ENCODE data around the gene C19orf85.
A peak's percentile ranks its signal among the peaks of the same experiment; 100 is the strongest.

C19orf85 gene

DNA sequence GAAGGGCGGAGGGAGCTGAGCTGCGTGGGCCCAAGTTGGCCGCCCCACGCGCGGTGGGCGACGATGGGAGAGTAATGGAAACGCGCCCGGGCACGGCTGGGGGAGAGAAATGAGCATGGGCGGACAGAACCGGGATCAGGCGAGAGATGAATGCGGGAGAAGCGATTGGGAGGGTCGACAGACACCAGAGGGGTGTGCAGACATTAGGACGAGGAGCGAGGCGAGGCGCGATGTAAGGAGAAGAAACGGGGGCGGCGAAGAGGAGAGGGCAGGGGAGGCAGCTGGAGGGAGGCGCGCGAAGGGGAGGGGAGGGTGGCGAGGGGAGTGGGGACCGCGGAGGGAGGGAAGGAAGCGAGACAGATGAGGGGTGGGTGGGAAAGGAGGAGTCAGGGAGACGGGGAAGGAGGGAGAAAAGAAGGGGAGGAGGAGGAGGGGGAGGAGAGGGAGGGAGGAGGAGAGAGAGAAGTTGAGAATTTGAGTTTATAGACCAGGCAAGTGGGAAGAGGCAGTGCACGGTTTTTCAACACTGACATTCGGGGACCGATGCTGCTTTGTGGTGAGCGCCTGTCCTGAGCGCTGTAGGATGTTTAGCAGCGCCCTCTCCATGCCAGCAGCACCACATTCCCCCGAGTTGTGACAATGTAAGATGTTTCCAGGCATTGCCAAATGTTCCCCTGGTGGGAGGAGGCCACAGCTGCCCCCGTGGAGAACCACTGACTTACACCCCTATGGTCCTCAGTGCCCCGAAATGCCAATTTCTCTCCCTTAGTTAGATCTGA lies 21.3 kb downstream of the C19orf85 start, which contains the start of gene SHISA7:
Gene SHISA7 (minus strand): TSS at position 256 of the 779 bp plus-strand sequence. CDS start 437 bp downstream, outside the sequence.
- H2BK5ac ChIP-seq (ENCODE audit: low read length), result no peak within 1 kb of the TSS
- H3K27me3 ChIP-seq (ENCODE audit: control insufficient read depth in 3 of 3, insufficient read depth in 3 of 3, low read depth in 1 of 3, low read length in 3 of 3), result peaks cover 32 to 93% (median 77%) of the 10 kb centered on the region in 3 experiments
- H3K4me2 ChIP-seq (ENCODE audit: insufficient read depth, low read length, poor library complexity, severe bottlenecking), result peak within 1 kb of the TSS; percentile 38
- H2AFZ ChIP-seq (ENCODE audit: low read length), result peak within 1 kb of the TSS; percentile 71
- H2BK12ac ChIP-seq (ENCODE audit: low read length), result no peak within 1 kb of the TSS
- no peak for DNase-seq (ENCODE audit: low spot score)
- peaks cover 6 to 15% of the 10 kb centered on the region in 2 donors for H3K4me1 ChIP-seq (ENCODE audit: control insufficient read depth in 2 of 2, insufficient read depth in 1 of 2, low read depth in 1 of 2, low read length in 2 of 2)
- no peak within 1 kb of the TSS for H3K14ac ChIP-seq (ENCODE audit: low read length)
- peak within 1 kb of the TSS in 1 of 2 donors; percentile 15 for H3K4me3 ChIP-seq (ENCODE audit: low read length in 2 of 2)
- no peak within 1 kb of the TSS for H2BK120ac ChIP-seq (ENCODE audit: low read depth, low read length)
- H3K18ac ChIP-seq (ENCODE audit: low read length), result peak within 1 kb of the TSS; percentile 75
- H4K91ac ChIP-seq (ENCODE audit: low read depth, low read length, poor library complexity), result no peak within 1 kb of the TSS
- H3K23ac ChIP-seq (ENCODE audit: low read depth, low read length, poor library complexity), result peak within 1 kb of the TSS; percentile 83
- H3K27ac ChIP-seq (replicated peaks; ENCODE audit: low read length), result no peak within 1 kb of the TSS
- peak within 1 kb of the TSS; percentile 21 for H2BK15ac ChIP-seq (ENCODE audit: low read length)
- H3K9ac ChIP-seq (ENCODE audit: low read depth, low read length, poor library complexity), result peak within 1 kb of the TSS; percentile 55
- H3K79me1 ChIP-seq (ENCODE audit: low read depth, low read length), result peaks cover under 1% of the 10 kb centered on the region
- H2AK5ac ChIP-seq (ENCODE audit: low read depth, low read length), result no peak within 1 kb of the TSS
- H3K9me3 ChIP-seq (replicated peaks in 1 of 2; ENCODE audit: control insufficient read depth in 2 of 2, insufficient read depth in 1 of 2, low read depth in 1 of 2, low read length in 2 of 2), result peaks cover 0 to 4% of the 10 kb centered on the region in 2 donors
- no CpG with 5 or more reads among the region's 43 CpGs for WGBS, 2 donors (ENCODE audit: extremely low coverage in 2 of 2, insufficient read length in 2 of 2, insufficient replicate concordance in 1 of 2)
- no peaks in the 10 kb centered on the region for H3K36me3 ChIP-seq (replicated peaks in 1 of 2; ENCODE audit: control insufficient read depth in 2 of 2, insufficient read depth in 2 of 2, low read length in 2 of 2)
- H4K8ac ChIP-seq (ENCODE audit: low read depth, low read length), result peak within 1 kb of the TSS; percentile 55
- H3K4ac ChIP-seq (ENCODE audit: low read length), result no peak within 1 kb of the TSS

DNA sequence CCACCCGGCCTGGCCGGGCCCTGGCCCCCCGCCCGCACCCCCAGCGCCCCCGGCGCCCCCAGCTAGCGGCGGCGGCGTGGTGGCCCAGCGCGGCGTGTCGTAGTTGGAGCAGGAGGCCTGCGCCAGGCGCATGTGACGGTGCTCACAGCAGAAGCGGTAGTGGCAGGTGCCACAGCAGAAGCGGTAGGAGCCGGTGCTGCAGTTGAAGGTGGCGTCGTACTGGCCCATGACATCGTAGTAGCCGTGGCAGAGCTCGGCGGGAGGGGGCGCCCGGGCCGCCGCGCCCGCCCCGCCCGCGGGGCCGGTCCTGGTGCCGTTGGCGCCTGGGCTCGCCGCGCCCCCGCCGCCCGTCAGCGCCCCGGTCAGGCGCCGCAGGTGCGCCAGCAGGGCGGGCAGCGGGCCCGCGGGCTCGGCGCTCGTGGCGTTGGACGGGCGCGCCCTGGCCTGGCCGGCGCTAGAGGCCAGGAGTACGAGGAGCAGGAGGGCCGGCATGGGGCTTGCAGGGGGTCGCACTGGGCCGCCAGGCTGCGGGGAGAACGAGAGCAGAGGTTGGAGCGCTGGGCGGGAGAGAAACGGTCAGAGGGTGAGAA lies 22.1 kb downstream of the C19orf85 start:
- Histone ChIP-seq H2AK5ac (ENCODE audit: low read depth, low read length) (no peak overlapping the region), H2BK5ac (ENCODE audit: low read length) (no peak overlapping the region), H3K27ac (replicated peaks; ENCODE audit: low read length) (no peak overlapping the region), H3K4me1 (ENCODE audit: control insufficient read depth in 2 of 2, insufficient read depth in 1 of 2, low read depth in 1 of 2, low read length in 2 of 2) (peaks cover 6 to 15% of the 10 kb centered on the region in 2 donors), H2BK12ac (ENCODE audit: low read length) (no peak overlapping the region), H3K4me2 (ENCODE audit: insufficient read depth, low read length, poor library complexity, severe bottlenecking) (peak overlapping the region; percentile 38), H3K4me3 (ENCODE audit: low read length in 2 of 2) (no peak overlapping the region), H4K8ac (ENCODE audit: low read depth, low read length) (no peak overlapping the region), H3K9me3 (replicated peaks in 1 of 2; ENCODE audit: control insufficient read depth in 2 of 2, insufficient read depth in 1 of 2, low read depth in 1 of 2, low read length in 2 of 2) (peaks cover 0 to 2% of the 10 kb centered on the region in 2 donors), H2BK15ac (ENCODE audit: low read length) (no peak overlapping the region), H2AFZ (ENCODE audit: low read length) (peak overlapping the region; percentile 71), H3K79me1 (ENCODE audit: low read depth, low read length) (peaks cover 2% of the 10 kb centered on the region), H3K14ac (ENCODE audit: low read length) (no peak overlapping the region), H3K9ac (ENCODE audit: low read depth, low read length, poor library complexity) (no peak overlapping the region), H2BK120ac (ENCODE audit: low read depth, low read length) (no peak overlapping the region), H3K36me3 (replicated peaks in 1 of 2; ENCODE audit: control insufficient read depth in 2 of 2, insufficient read depth in 2 of 2, low read length in 2 of 2) (no peaks in the 10 kb centered on the region), H4K91ac (ENCODE audit: low read depth, low read length, poor library complexity) (no peak overlapping the region), H3K18ac (ENCODE audit: low read length) (no peak overlapping the region), H3K4ac (ENCODE audit: low read length) (no peak overlapping the region), H3K23ac (ENCODE audit: low read depth, low read length, poor library complexity) (no peak overlapping the region), H3K27me3 (ENCODE audit: control insufficient read depth in 3 of 3, insufficient read depth in 3 of 3, low read depth in 1 of 3, low read length in 3 of 3) (peaks cover 32 to 87% (median 78%) of the 10 kb centered on the region in 3 experiments)
- no peak for DNase-seq (ENCODE audit: low spot score)
- no CpG with 5 or more reads among the region's 72 CpGs for WGBS, 2 donors (ENCODE audit: extremely low coverage in 2 of 2, insufficient read length in 2 of 2, insufficient replicate concordance in 1 of 2)

DNA sequence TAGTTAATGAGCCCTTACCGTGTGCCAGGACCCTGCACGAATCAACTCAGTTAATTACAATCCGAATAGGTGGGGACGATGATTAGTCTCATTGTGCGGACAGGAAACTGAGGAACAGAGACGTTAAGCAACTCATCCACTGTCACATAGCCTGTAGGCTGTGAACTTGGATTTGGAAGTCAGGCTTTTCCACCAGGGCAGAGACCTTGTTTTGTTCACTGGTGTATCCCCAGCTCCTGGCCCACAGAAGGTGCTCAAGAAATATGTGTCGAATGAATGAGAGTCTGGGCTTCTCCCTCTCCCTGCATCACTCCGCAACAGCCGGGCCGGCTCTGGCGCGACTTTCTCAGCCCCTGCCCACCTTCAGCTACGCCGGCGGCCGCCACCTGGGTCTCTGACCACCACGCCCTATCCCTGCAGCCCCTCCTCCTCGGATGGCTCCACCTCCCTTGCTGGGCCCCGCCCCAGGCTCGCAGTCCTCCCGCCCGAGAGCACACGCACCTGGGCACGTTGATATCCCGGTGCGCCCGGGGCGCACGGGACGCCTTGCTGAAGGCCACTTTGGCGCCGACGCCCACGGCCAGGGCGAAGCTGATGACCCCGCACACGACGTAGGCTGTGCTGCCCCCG lies 22.7 kb downstream of the C19orf85 start:
- DNase-seq (ENCODE audit: low spot score), result no peak
- Histone ChIP-seq H4K8ac (ENCODE audit: low read depth, low read length) (no peak overlapping the region), H3K4me3 (ENCODE audit: low read length in 2 of 2) (no peak overlapping the region)

DNA sequence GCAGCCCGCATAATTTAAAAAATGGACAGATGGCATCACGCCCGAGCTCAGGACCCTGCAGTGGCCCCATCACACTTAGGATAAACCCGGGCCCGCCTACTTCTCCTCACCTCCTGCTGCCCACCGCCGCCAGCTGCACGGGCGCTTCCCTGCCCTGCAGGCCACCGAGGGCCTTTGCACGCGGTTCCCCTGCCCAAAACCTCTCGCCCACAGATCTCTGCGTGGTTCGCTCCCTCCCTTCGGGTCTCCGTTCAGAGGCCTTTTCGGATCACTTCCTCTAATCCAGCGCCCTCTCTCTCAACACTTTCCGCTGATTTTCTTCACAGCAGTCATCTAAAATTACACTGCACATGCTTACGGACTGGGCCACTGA lies 23.2 kb downstream of the C19orf85 start:
- peaks cover 0 to 2% of the 10 kb centered on the region in 2 donors for H3K9me3 ChIP-seq (replicated peaks in 1 of 2; ENCODE audit: control insufficient read depth in 2 of 2, insufficient read depth in 1 of 2, low read depth in 1 of 2, low read length in 2 of 2)
- peaks cover 32 to 78% (median 68%) of the 10 kb centered on the region in 3 experiments for H3K27me3 ChIP-seq (ENCODE audit: control insufficient read depth in 3 of 3, insufficient read depth in 3 of 3, low read depth in 1 of 3, low read length in 3 of 3)
- WGBS, 2 donors (ENCODE audit: extremely low coverage in 2 of 2, insufficient read length in 2 of 2, insufficient replicate concordance in 1 of 2), result no CpG with 5 or more reads among the region's 21 CpGs
- H3K23ac ChIP-seq (ENCODE audit: low read depth, low read length, poor library complexity), result no peak overlapping the region
- H3K27ac ChIP-seq (replicated peaks; ENCODE audit: low read length), result no peak overlapping the region
- no peak overlapping the region for H3K4me3 ChIP-seq (ENCODE audit: low read length in 2 of 2)
- H3K4me1 ChIP-seq (ENCODE audit: control insufficient read depth in 2 of 2, insufficient read depth in 1 of 2, low read depth in 1 of 2, low read length in 2 of 2), result peaks cover 6 to 15% of the 10 kb centered on the region in 2 donors
- no peak overlapping the region for H2AK5ac ChIP-seq (ENCODE audit: low read depth, low read length)
- no peak overlapping the region for H3K4me2 ChIP-seq (ENCODE audit: insufficient read depth, low read length, poor library complexity, severe bottlenecking)
- H3K4ac ChIP-seq (ENCODE audit: low read length), result no peak overlapping the region
- H3K79me1 ChIP-seq (ENCODE audit: low read depth, low read length), result peaks cover 2% of the 10 kb centered on the region
- H4K91ac ChIP-seq (ENCODE audit: low read depth, low read length, poor library complexity), result no peak overlapping the region
- no peak overlapping the region for H2BK5ac ChIP-seq (ENCODE audit: low read length)
- H2BK120ac ChIP-seq (ENCODE audit: low read depth, low read length), result no peak overlapping the region
- no peak overlapping the region for H2BK15ac ChIP-seq (ENCODE audit: low read length)
- H4K8ac ChIP-seq (ENCODE audit: low read depth, low read length), result no peak overlapping the region
- H3K14ac ChIP-seq (ENCODE audit: low read length), result no peak overlapping the region
- peak overlapping the region; percentile 6 for H3K18ac ChIP-seq (ENCODE audit: low read length)
- DNase-seq (ENCODE audit: low spot score), result no peak
- H2BK12ac ChIP-seq (ENCODE audit: low read length), result no peak overlapping the region
- H3K9ac ChIP-seq (ENCODE audit: low read depth, low read length, poor library complexity), result no peak overlapping the region
- H2AFZ ChIP-seq (ENCODE audit: low read length), result no peak overlapping the region
- H3K36me3 ChIP-seq (replicated peaks in 1 of 2; ENCODE audit: control insufficient read depth in 2 of 2, insufficient read depth in 2 of 2, low read length in 2 of 2), result no peaks in the 10 kb centered on the region

More for the DNA sequence above, 22.7 kb downstream of the C19orf85 start:
- Histone ChIP-seq H3K9me3 (replicated peaks in 1 of 2; ENCODE audit: control insufficient read depth in 2 of 2, insufficient read depth in 1 of 2, low read depth in 1 of 2, low read length in 2 of 2) (peaks cover 0 to 2% of the 10 kb centered on the region in 2 donors), H3K4ac (ENCODE audit: low read length) (no peak overlapping the region), H3K79me1 (ENCODE audit: low read depth, low read length) (peaks cover 2% of the 10 kb centered on the region), H3K4me2 (ENCODE audit: insufficient read depth, low read length, poor library complexity, severe bottlenecking) (no peak overlapping the region), H3K9ac (ENCODE audit: low read depth, low read length, poor library complexity) (no peak overlapping the region), H2AK5ac (ENCODE audit: low read depth, low read length) (no peak overlapping the region), H3K4me1 (ENCODE audit: control insufficient read depth in 2 of 2, insufficient read depth in 1 of 2, low read depth in 1 of 2, low read length in 2 of 2) (peaks cover 6 to 15% of the 10 kb centered on the region in 2 donors), H2BK12ac (ENCODE audit: low read length) (no peak overlapping the region), H4K91ac (ENCODE audit: low read depth, low read length, poor library complexity) (no peak overlapping the region), H2BK5ac (ENCODE audit: low read length) (no peak overlapping the region), H3K36me3 (replicated peaks in 1 of 2; ENCODE audit: control insufficient read depth in 2 of 2, insufficient read depth in 2 of 2, low read length in 2 of 2) (no peaks in the 10 kb centered on the region), H3K27ac (replicated peaks; ENCODE audit: low read length) (no peak overlapping the region), H2BK120ac (ENCODE audit: low read depth, low read length) (no peak overlapping the region), H3K14ac (ENCODE audit: low read length) (no peak overlapping the region), H2AFZ (ENCODE audit: low read length) (no peak overlapping the region), H3K27me3 (ENCODE audit: control insufficient read depth in 3 of 3, insufficient read depth in 3 of 3, low read depth in 1 of 3, low read length in 3 of 3) (peaks cover 32 to 81% (median 72%) of the 10 kb centered on the region in 3 experiments), H3K23ac (ENCODE audit: low read depth, low read length, poor library complexity) (no peak overlapping the region), H2BK15ac (ENCODE audit: low read length) (no peak overlapping the region), H3K18ac (ENCODE audit: low read length) (peak overlapping the region; percentile 55)
- WGBS, 2 donors (ENCODE audit: extremely low coverage in 2 of 2, insufficient read length in 2 of 2, insufficient replicate concordance in 1 of 2), result no CpG with 5 or more reads among the region's 39 CpGs

Data from neuronal stem cell (in vitro differentiated cells).